ENCODE measurements around the gene HMCN2.
A peak's percentile ranks its signal among the peaks of the same experiment; 100 is the strongest.

- TF ChIP-seq, protein P1, sequence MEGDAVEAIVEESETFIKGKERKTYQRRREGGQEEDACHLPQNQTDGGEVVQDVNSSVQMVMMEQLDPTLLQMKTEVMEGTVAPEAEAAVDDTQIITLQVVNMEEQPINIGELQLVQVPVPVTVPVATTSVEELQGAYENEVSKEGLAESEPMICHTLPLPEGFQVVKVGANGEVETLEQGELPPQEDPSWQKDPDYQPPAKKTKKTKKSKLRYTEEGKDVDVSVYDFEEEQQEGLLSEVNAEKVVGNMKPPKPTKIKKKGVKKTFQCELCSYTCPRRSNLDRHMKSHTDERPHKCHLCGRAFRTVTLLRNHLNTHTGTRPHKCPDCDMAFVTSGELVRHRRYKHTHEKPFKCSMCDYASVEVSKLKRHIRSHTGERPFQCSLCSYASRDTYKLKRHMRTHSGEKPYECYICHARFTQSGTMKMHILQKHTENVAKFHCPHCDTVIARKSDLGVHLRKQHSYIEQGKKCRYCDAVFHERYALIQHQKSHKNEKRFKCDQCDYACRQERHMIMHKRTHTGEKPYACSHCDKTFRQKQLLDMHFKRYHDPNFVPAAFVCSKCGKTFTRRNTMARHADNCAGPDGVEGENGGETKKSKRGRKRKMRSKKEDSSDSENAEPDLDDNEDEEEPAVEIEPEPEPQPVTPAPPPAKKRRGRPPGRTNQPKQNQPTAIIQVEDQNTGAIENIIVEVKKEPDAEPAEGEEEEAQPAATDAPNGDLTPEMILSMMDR (IDR thresholded peaks at IDR 0.05): peak in 1 of 6 experiments; percentile 16
- TF ChIP-seq POLR2A (IDR thresholded peaks at IDR 0.05): no peak
These were observed 45.2 kb upstream of the HMCN2 start for GRCh38 chr9:130220352-130220751.
